Keratinocyte (primary cell): ENCODE data around the gene OVCH1.

Experiments used
- EZH2 ChIP-seq: IDR thresholded peaks from one replicate; pipeline ENCODE4 v1.6.1; 2012; ENCODE audit warnings: inconsistent platforms, mild to moderate bottlenecking, low read length, moderate library complexity
- TF ChIP-seq, protein P1 (sequence below), 3 experiments: IDR thresholded peaks in 1 of 3; conservative IDR thresholded peaks in 1 of 3; optimal IDR thresholded peaks in 1 of 3; 2 replicates in 2 of 3; 3 replicates in 1 of 3; pipeline versions ENCODE3 to v1.5.1; 2011; ENCODE audit warnings: low read length in 3 of 3, mild to moderate bottlenecking in 3 of 3, moderate library complexity in 2 of 3, control low read depth in 1 of 3, inconsistent platforms in 1 of 3; ENCODE audit not compliant: insufficient read depth in 2 of 3; ENCODE audit errors: extremely low read depth in 1 of 3

DNA sequence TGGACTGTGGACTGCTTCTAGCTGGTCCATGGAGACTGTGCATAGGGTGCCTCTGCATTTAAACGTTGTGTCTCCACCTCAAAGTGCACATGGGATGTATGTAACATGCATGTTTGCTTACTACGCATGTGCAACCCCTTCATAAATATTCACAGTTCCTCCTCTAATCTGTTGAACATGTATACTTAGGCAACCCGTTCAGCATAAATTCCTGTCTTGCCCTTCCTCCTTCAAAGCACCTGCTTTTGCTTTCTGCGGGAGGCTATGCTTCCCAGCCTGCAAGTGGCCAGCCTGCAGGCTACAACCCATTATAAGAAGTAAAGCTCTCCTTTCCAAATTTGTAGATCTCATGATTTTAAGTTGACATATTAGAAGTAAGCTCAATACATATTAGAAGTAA lies 33.0 kb upstream of the OVCH1 start:
- TF ChIP-seq, protein P1, sequence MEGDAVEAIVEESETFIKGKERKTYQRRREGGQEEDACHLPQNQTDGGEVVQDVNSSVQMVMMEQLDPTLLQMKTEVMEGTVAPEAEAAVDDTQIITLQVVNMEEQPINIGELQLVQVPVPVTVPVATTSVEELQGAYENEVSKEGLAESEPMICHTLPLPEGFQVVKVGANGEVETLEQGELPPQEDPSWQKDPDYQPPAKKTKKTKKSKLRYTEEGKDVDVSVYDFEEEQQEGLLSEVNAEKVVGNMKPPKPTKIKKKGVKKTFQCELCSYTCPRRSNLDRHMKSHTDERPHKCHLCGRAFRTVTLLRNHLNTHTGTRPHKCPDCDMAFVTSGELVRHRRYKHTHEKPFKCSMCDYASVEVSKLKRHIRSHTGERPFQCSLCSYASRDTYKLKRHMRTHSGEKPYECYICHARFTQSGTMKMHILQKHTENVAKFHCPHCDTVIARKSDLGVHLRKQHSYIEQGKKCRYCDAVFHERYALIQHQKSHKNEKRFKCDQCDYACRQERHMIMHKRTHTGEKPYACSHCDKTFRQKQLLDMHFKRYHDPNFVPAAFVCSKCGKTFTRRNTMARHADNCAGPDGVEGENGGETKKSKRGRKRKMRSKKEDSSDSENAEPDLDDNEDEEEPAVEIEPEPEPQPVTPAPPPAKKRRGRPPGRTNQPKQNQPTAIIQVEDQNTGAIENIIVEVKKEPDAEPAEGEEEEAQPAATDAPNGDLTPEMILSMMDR (optimal IDR thresholded peaks at IDR 0.05 in 1 of 3, IDR thresholded peaks at IDR 0.05 in 1 of 3, conservative IDR thresholded peaks at IDR 0.05 in 1 of 3; ENCODE audit: extremely low read depth in 1 of 3, insufficient read depth in 2 of 3, low read length in 3 of 3): no peak
- TF ChIP-seq EZH2: no peak
